ENCODE measurements around the gene CD8B2.
"Not testable (repeated sequence)": the region's sequence is repeated elsewhere in the genome, so short reads cannot be mapped to it uniquely, and the experiment has no call there.

Gene CD8B2

DNA sequence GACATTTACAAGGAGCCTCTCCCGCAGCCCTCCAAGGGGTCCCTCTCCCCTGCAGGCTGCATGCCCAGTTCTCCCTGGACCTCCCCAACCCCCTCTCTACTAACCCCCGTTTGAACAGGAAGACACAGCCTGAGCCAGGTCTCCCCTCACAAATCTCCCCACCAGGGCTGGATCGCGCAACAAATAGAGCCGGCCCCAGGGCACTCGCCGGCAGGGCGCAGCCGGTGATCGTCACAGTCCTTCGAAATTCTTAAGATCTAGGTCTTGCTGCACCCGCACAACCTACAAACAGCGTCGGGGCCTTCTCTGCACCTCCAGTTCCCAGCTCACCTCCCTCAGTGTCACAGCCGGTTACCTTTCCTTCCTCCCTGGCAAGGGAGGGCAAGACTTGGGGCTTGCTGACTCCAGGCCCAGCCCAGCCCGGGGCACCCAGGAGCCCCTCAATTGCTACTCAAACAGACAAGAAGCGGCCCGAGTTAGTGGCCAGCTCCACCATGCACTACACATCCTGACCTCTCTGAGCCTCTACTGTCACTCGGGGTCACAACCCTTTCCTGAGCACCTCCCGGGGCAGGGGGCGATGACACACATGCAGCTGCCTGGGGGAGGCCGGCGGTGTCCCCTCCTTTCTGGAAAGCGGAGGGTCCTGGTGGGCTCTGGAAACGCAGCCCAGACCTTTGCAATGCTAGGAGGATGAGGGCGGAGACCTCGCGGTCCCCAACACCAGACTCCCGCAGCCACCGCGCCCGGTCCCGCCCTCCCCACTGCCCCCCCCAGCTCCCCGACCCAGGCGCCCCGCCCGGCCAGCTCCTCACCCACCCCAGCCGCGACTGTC is at the start of gene CD8B2:
TSS of gene CD8B2 (plus strand) at position 814 of the 835 bp plus-strand sequence. CDS start 63 bp downstream, outside the sequence.
- H3K36me3 ChIP-seq (ENCODE audit: insufficient read depth, low read length); H3K9ac ChIP-seq (ENCODE audit: insufficient read length); H3K4me3 ChIP-seq; H3K9me3 ChIP-seq (ENCODE audit: low read depth, low read length); DNase-seq (ENCODE audit: low read depth, low spot score); H3K27ac ChIP-seq: not testable (repeated sequence)

DNA sequence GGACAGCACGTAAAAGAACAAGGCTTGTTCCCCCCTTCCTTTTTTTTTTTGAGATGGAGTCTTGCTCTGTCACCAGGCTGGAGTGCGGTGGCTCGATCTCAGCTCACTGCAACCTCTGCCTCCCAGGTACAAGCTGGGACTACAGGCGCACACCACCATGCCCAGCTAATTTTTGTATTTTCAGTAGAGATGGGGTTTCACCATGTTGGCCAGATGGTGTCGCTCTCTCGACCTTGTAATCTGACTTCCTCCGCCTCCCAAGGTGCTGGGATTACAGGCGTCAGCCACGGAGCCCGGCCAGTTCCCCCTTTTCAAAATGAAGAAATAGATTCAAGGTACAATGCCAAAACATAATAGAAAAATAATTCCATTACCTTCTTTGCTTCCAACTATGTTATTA is 25.3 kb upstream of the CD8B2 start:
- H3K27ac ChIP-seq; H3K36me3 ChIP-seq (ENCODE audit: insufficient read depth, low read length); H3K9ac ChIP-seq (ENCODE audit: insufficient read length); H3K9me3 ChIP-seq (ENCODE audit: low read depth, low read length); DNase-seq (ENCODE audit: low read depth, low spot score); H3K4me3 ChIP-seq: not testable (repeated sequence)

GRCh38 chr2:106467516-106467915 is 19.6 kb upstream of the CD8B2 start:
- not testable (repeated sequence) for H3K9ac ChIP-seq (ENCODE audit: insufficient read length); H3K27ac ChIP-seq; H3K4me3 ChIP-seq; H3K9me3 ChIP-seq (ENCODE audit: low read depth, low read length); DNase-seq (ENCODE audit: low read depth, low spot score); H3K36me3 ChIP-seq (ENCODE audit: insufficient read depth, low read length)

DNA sequence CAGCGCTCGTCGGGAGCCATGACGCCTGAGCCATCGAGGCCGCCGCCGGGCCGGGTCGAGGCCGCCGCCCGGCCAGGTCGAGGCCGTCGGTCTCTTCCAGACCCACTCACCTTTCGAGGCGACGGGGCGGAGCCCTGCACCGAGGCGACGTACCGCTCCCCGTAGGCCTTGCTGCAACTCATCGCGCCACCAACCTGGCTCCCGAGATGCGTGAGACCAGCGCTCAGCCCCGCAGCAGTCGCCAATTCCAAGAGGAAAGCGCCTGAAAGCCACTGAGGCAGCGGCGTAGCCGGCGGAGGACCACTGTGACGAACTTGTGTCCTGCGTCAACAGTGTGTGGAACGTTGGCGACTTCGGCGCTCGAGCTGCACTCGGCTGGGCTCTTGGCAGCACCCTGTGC is 19.1 kb upstream of the CD8B2 start, which contains the start of gene RGPD3:
TSS of gene RGPD3 (minus strand) at position 307 of the 400 bp plus-strand sequence. CDS start at position 182, 125 bp downstream.
- H3K9me3 ChIP-seq (ENCODE audit: low read depth, low read length); H3K27ac ChIP-seq; H3K4me3 ChIP-seq; H3K36me3 ChIP-seq (ENCODE audit: insufficient read depth, low read length); H3K9ac ChIP-seq (ENCODE audit: insufficient read length); DNase-seq (ENCODE audit: low read depth, low spot score): not testable (repeated sequence)

DNA sequence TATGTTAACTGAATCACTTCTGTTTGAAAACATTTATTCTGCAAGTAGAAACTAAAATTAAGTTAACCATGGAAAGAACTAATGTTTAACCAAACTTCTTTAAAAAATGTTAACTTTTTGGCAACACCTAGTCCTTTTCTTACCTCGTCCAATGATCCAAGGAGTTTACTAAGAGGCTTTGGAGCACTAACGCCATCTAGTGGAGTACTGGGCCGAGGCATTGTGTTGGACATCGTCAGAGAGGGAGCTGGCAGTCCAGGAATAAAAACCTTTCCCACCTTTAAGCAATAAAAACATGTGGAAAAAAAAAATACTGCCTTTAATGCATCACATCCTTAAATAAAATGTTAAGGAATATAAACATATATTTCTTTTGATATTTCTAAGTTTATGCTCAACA is 16.5 kb upstream of the CD8B2 start:
- not testable (repeated sequence) for H3K36me3 ChIP-seq (ENCODE audit: insufficient read depth, low read length); H3K9me3 ChIP-seq (ENCODE audit: low read depth, low read length); H3K4me3 ChIP-seq; DNase-seq (ENCODE audit: low read depth, low spot score); H3K9ac ChIP-seq (ENCODE audit: insufficient read length); H3K27ac ChIP-seq

- H3K27ac ChIP-seq, result not testable (repeated sequence)
These were observed 9.5 kb upstream of the CD8B2 start for GRCh38 chr2:106477647-106478046.

DNA sequence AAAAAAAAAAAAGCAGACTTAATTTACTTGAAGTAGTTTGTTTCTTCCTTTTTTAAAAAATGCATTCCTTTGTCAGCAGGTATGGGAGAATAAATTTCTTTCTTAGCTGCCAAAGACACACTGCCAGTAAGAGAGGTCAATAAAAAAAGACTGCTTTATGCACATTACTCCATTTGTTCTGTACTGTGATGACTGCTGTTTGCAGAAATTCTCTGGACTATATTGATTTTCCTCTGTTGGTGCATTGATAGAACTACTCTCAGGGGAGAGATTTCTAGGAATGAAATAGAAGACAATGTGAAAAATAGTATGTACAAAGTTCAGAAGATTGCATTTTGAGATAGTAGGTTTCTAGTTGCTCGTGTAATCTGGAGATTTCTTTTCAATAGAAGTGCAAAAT is 7.6 kb upstream of the CD8B2 start:
- not testable (repeated sequence) for H3K36me3 ChIP-seq (ENCODE audit: insufficient read depth, low read length)

More at GRCh38 chr2:106477647-106478046, 9.5 kb upstream of the CD8B2 start:
- H3K4me3 ChIP-seq; DNase-seq (ENCODE audit: low read depth, low spot score); H3K36me3 ChIP-seq (ENCODE audit: insufficient read depth, low read length); H3K9me3 ChIP-seq (ENCODE audit: low read depth, low read length); H3K9ac ChIP-seq (ENCODE audit: insufficient read length): not testable (repeated sequence)

GRCh38 chr2:106487386-106488191 is 425 bp downstream of the CD8B2 start:
- H3K9ac ChIP-seq (ENCODE audit: insufficient read length); H3K27ac ChIP-seq; H3K36me3 ChIP-seq (ENCODE audit: insufficient read depth, low read length); H3K4me3 ChIP-seq; H3K9me3 ChIP-seq (ENCODE audit: low read depth, low read length); DNase-seq (ENCODE audit: low read depth, low spot score): not testable (repeated sequence)

More for the DNA sequence above, 7.6 kb upstream of the CD8B2 start:
- H3K9me3 ChIP-seq (ENCODE audit: low read depth, low read length); H3K9ac ChIP-seq (ENCODE audit: insufficient read length); DNase-seq (ENCODE audit: low read depth, low spot score); H3K27ac ChIP-seq; H3K4me3 ChIP-seq: not testable (repeated sequence)

DNA sequence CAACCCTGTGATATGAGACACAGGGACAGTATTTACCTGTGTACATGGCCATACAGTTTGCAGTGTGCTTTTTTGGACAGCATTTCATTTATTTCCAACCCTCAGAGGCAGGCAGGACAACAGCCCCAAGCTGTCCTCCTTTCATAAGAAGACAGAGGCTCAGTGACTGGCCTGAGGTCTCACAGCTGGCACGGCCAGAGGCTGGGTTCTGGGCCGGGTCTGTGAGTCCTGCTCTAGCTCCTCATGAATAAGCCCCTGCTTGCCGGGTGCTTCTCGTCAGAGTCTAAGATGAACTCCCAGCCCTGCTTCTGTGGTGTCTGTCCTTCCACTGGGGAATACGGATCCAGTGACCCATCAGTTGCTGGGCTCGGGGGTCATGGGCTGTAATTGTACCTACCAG is 2.5 kb downstream of the CD8B2 start:
- not testable (repeated sequence) for H3K27ac ChIP-seq; H3K36me3 ChIP-seq (ENCODE audit: insufficient read depth, low read length); H3K9me3 ChIP-seq (ENCODE audit: low read depth, low read length); H3K4me3 ChIP-seq; H3K9ac ChIP-seq (ENCODE audit: insufficient read length); DNase-seq (ENCODE audit: low read depth, low spot score)

DNA sequence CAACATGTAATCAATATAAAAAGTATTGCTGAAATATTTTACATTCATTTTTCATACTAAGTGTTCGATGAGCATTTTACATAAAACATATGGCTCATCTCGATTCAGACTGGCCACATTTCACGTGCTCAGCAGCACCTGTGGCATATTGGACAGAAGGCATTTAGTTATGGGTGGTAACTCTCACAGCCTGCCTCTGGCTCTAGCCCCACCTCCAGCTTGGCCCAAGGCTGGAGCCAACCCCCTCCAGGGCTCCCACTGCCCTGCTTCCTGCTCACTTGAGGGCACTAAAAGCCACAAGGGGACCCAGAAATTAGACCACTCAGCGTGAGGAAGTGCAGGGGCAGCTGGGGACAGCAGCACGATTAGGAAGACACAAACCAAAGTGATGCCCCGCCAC is 5.2 kb downstream of the CD8B2 start:
- not testable (repeated sequence) for H3K27ac ChIP-seq; H3K9ac ChIP-seq (ENCODE audit: insufficient read length); DNase-seq (ENCODE audit: low read depth, low spot score); H3K36me3 ChIP-seq (ENCODE audit: insufficient read depth, low read length); H3K4me3 ChIP-seq; H3K9me3 ChIP-seq (ENCODE audit: low read depth, low read length)

GRCh38 chr2:106492913-106493312 is 5.7 kb downstream of the CD8B2 start:
- not testable (repeated sequence) for H3K27ac ChIP-seq; H3K4me3 ChIP-seq; H3K36me3 ChIP-seq (ENCODE audit: insufficient read depth, low read length); DNase-seq (ENCODE audit: low read depth, low spot score); H3K9ac ChIP-seq (ENCODE audit: insufficient read length); H3K9me3 ChIP-seq (ENCODE audit: low read depth, low read length)

DNA sequence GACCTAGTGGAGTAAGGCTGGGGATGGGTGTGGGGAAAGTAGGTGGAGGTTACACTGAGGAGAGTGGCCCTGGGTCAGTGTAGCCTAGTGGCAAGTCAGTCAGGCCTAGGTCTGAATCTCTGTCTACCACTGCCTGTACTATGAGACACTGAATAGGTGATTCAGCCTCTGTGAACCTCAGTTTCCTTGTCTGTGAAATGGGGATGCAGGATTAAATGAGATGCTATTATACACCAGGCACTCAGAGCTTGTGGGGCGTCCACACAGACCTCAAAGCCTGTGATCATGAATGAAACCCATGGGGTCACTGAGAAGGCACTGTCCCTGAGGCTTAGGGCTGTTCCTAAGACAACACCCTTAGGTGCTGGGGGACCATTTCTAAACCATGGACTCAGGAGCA is 11.4 kb downstream of the CD8B2 start:
- H3K9ac ChIP-seq (ENCODE audit: insufficient read length); DNase-seq (ENCODE audit: low read depth, low spot score); H3K36me3 ChIP-seq (ENCODE audit: insufficient read depth, low read length); H3K9me3 ChIP-seq (ENCODE audit: low read depth, low read length); H3K4me3 ChIP-seq; H3K27ac ChIP-seq: not testable (repeated sequence)

- DNase-seq (ENCODE audit: low read depth, low spot score); H3K9ac ChIP-seq (ENCODE audit: insufficient read length); H3K27ac ChIP-seq; H3K4me3 ChIP-seq; H3K9me3 ChIP-seq (ENCODE audit: low read depth, low read length); H3K36me3 ChIP-seq (ENCODE audit: insufficient read depth, low read length): not testable (repeated sequence)
These were observed 13.2 kb downstream of the CD8B2 start for GRCh38 chr2:106500350-106500749.

GRCh38 chr2:106502351-106502750 is 15.2 kb downstream of the CD8B2 start:
- not testable (repeated sequence) for H3K9ac ChIP-seq (ENCODE audit: insufficient read length); H3K9me3 ChIP-seq (ENCODE audit: low read depth, low read length); DNase-seq (ENCODE audit: low read depth, low spot score); H3K36me3 ChIP-seq (ENCODE audit: insufficient read depth, low read length); H3K27ac ChIP-seq; H3K4me3 ChIP-seq

All from SK-N-MC (cell line).